ENCODE results near the gene TOX4. TPM values are rescaled to one million over a fixed set of nuclear protein-coding genes. Genes with fewer than 3 reads are reported as not detected.
"Not testable (repeated sequence)": the region's sequence is repeated elsewhere in the genome, so short reads cannot be mapped to it uniquely, and the experiment has no call there.

Gene TOX4
- total RNA-seq, 2 donors from 2014 or later: 34.5 to 54.7 TPM

DNA sequence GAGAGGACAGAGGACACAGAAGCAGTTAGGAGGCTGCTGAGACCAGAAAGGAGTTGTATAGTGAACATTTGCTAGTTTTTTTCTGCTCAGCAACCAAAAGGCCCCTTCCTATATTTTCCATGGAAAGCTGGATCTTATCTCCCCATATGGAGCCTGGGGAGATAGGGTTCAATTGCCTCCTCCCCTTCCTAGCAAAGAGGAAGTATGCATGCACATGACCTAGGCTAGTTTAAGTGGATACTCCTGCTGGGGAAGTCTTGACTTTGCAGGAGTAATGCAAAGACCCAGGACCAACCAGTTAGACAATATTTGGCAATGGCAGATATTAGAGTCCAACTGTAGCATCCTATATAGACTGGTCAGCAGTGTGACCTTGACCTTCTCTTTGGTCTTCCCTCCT is 36.1 kb upstream of the TOX4 start:
- no peak for TF ChIP-seq CTCF (IDR thresholded peaks at IDR 0.05)
- no peak for DNase-seq (ENCODE audit: low spot score)
- Histone ChIP-seq H3K36me3 (no peaks in the 10 kb centered on the region), H3K27ac (no peak overlapping the region), H3K27me3 (replicated peaks; ENCODE audit: insufficient read depth) (no peaks in the 10 kb centered on the region), H3K4me1 (ENCODE audit: control insufficient read depth in 1 of 2, low read depth in 2 of 2) (peaks cover 10 to 15% of the 10 kb centered on the region in 2 donors), H3K9me3 (no peaks in the 10 kb centered on the region), H3K4me3 (no peak overlapping the region)
- ATAC-seq (ENCODE audit: insufficient number of reproducible peaks, low FRiP score, low read depth): no peak

DNA sequence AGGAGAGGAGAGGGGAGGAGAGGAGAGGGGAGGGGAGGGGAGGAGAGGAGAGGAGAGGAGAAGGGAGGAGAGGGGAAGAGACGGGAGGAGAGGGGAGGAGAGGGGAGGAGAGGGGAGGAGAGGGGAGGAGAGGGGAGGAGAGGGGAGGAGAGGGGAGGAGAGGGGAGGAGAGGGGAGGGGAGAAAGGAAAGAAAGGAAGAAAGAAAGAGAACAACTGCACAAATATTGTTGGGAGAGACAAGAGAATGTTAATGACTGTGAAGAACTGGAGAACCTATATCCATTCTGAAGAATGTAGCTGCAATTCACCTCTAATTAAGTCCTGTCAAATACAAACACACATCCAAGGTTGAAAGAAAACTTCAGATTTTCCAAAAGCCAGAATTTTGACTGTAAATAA is 34.3 kb upstream of the TOX4 start:
- H3K27me3 ChIP-seq (replicated peaks; ENCODE audit: insufficient read depth); ATAC-seq (ENCODE audit: insufficient number of reproducible peaks, low FRiP score, low read depth); H3K27ac ChIP-seq; H3K36me3 ChIP-seq; H3K4me3 ChIP-seq; DNase-seq (ENCODE audit: low spot score); H3K9me3 ChIP-seq; H3K4me1 ChIP-seq (ENCODE audit: control insufficient read depth in 1 of 2, low read depth in 2 of 2): not testable (repeated sequence)

- no peak for TF ChIP-seq CTCF (IDR thresholded peaks at IDR 0.05)
- peaks cover 11 to 29% of the 10 kb centered on the region in 2 donors for H3K4me1 ChIP-seq (ENCODE audit: control insufficient read depth in 1 of 2, low read depth in 2 of 2)
- no peak for ATAC-seq (ENCODE audit: insufficient number of reproducible peaks, low FRiP score, low read depth)
Measured at GRCh38 chr14:21449899-21450216, 27.1 kb upstream of the TOX4 start.

DNA sequence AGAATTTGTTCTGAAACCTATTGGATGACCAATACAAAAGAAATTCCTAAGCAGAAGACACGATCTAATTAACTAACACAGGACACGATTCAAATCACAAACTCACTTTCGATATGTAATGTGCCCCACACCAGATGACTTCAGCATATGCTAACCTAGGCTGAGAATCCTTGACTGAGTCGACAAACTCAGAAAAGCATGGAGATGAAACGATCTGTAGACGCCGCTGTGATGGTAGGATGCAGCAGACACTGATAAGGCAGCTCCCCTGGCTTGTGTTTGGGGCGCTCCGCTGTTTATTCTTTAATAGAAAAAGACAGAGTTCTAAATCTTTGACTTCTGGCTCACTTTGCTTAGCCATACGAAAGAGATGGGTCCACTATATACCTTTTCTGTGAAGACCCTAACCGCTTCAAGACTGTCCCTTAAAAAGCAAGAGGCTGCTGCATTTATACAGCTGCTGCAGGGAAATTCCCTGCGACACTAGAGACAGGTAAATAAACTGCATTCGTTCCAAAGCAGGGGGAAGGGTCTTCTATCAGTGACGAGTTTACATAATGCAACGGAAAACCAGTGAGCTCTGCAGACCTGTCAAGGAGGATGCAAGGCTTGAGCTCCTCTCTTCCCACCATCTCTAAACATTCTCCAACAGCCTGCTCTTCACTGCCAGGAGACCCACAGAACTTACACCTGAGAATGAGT is 22.0 kb upstream of the TOX4 start:
- Histone ChIP-seq H3K27me3 (replicated peaks; ENCODE audit: insufficient read depth) (no peaks in the 10 kb centered on the region), H3K27ac (peak overlapping the region; percentile 82 to 94), H3K4me1 (ENCODE audit: control insufficient read depth in 1 of 2, low read depth in 2 of 2) (peaks cover 16 to 31% of the 10 kb centered on the region in 2 donors), H3K9me3 (no peaks in the 10 kb centered on the region), H3K36me3 (no peaks in the 10 kb centered on the region), H3K4me3 (peak overlapping the region; percentile 92)
- DNase-seq (ENCODE audit: low spot score) (no peak), ATAC-seq (ENCODE audit: insufficient number of reproducible peaks, low FRiP score, low read depth) (no peak)
- no peak for TF ChIP-seq CTCF (IDR thresholded peaks at IDR 0.05)

More at GRCh38 chr14:21449899-21450216, 27.1 kb upstream of the TOX4 start:
- Histone ChIP-seq H3K27ac (no peak overlapping the region), H3K4me3 (no peak overlapping the region), H3K27me3 (replicated peaks; ENCODE audit: insufficient read depth) (no peaks in the 10 kb centered on the region), H3K36me3 (no peaks in the 10 kb centered on the region), H3K9me3 (no peaks in the 10 kb centered on the region)
- no peak for DNase-seq (ENCODE audit: low spot score)

- H3K9me3 ChIP-seq: no peaks in the 10 kb centered on the region
- no peaks in the 10 kb centered on the region for H3K27me3 ChIP-seq (replicated peaks; ENCODE audit: insufficient read depth)
- no peak for ATAC-seq (ENCODE audit: insufficient number of reproducible peaks, low FRiP score, low read depth)
- TF ChIP-seq CTCF (IDR thresholded peaks at IDR 0.05): no peak
- H3K4me3 ChIP-seq: peak overlapping the region; percentile 92
- H3K27ac ChIP-seq: peak overlapping the region; percentile 82 to 94
- no peaks in the 10 kb centered on the region for H3K36me3 ChIP-seq
- H3K4me1 ChIP-seq (ENCODE audit: control insufficient read depth in 1 of 2, low read depth in 2 of 2): peaks cover 14 to 26% of the 10 kb centered on the region in 2 donors
- DNase-seq (ENCODE audit: low spot score): no peak
Measured at GRCh38 chr14:21455592-21455911, 21.4 kb upstream of the TOX4 start.
